DMS53 (cell line): ENCODE results near the gene NINL.
"Not testable (repeated sequence)": the region's sequence is repeated elsewhere in the genome, so short reads cannot be mapped to it uniquely, and the experiment has no call there.

ENCODE experiments used
- DNase-seq: peaks from one replicate; lab custom pipeline; 2025; lab: John Stamatoyannopoulos, UW

NINL gene

DNA sequence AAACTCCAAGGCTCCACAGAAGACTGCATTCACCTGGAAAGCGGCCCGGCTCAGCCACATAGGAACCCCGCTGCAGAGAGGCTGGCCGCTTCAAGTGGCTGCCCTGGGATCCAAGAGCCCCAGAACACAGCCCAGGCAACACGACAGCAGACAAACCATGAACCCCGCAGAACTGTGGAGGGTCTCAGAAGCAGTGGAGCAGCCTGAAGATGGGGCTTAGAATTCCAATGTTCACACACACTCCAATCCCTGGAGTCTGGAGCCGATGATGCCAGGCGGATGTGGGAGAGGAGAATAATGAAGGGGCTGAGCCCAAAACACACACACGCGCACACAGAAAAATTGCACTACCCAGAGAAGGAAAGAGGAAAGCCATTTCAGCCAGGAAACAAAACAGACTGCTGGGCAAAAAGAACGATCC is 52.4 kb downstream of the NINL start:
- DNase-seq, result no peak

GRCh38 chr20:25532015-25532751 is 53.1 kb downstream of the NINL start:
- DNase-seq, result no peak

DNA sequence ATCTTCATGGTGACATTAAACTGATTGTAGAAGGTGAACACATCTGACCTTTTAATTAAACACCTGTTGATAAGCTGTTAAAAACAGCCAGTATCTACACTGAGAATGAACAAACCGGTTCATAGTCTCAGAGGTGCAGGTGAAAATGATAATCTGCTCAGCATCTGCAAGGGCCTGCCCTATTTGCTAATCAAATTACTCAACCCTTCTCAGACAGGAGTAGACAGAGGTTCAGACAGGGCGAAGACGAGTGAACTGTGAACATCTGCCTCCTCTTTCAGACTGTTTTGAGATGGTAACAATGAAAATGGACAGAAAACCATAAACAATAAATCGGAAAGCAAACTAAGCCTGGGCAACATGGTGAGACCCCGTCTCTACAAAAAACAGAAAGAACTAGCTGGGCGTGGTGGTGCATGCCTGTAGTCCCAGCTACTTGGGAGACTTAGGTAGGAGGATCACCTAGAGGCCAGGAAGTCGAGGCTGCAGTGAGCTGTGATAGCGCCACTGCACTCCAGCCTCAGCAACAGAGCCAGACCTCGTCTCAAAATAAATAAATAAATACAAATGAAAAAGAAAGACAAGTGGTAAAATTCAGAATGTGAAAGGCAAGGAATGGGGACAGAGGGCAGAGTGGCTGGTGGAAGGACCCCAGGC is 55.9 kb downstream of the NINL start:
- no peak for DNase-seq

- DNase-seq, result no peak
Measured at GRCh38 chr20:25527949-25528348, 57.4 kb downstream of the NINL start.

DNA sequence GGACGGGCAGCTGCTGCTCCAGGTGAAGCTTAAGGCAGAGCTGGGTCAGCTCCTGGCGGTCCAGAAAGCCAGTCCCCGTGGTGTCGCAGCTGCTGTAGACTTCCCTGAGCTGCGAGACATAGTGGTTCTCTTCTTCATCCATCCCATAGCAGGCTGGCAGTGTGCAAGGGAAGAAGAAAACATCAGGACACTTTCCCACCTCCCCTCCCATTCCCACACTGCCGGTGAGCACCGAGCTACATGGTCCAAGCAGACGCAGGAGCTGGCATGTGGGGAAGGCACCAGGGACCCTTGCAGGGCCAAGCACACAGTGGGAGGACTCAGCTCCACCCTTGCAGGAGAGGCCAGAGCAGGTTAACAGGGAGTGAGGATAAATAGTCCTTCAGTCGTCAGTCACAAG is 58.9 kb downstream of the NINL start:
- no peak for DNase-seq

DNA sequence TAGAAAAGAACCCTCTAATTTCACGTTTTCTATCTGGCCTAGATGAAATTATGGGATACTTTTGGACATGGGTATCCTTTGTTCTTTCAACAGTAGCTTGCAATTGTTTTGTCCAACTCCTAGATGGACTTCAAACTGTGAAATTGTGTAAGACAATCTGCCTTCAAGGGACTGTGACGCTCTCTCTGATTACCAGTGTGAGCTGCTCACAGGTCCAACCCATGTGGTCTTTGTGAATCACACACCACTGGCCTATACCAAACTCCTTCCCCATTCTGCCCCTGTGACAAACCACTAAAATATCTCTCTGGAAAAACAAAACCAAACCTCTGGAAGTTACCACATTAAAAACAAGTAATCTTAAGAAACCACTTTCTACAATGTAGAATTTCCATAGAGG is 59.5 kb downstream of the NINL start:
- no peak for DNase-seq

GRCh38 chr20:25525295-25525694 is 60.0 kb downstream of the NINL start:
- DNase-seq, result no peak

DNA sequence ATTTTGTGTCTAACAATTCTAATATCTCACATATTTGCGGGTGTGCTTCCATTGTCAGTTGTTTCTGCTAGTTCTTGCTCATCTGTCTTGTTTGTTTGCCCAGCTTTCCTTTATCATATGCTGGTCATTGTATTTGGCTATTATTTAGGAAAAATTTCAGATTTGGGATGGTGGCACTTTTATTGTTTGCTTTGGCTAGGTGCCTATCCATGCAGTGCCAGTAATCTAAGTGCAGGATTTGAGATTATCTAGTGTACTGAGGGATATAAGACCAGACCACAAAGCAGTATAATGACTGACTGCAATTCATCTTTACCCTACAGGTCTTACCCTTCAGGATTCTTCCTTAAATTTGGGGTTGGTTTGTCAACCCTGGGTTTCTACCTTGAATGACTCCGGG is 63.9 kb downstream of the NINL start:
- no peak for DNase-seq

DNA sequence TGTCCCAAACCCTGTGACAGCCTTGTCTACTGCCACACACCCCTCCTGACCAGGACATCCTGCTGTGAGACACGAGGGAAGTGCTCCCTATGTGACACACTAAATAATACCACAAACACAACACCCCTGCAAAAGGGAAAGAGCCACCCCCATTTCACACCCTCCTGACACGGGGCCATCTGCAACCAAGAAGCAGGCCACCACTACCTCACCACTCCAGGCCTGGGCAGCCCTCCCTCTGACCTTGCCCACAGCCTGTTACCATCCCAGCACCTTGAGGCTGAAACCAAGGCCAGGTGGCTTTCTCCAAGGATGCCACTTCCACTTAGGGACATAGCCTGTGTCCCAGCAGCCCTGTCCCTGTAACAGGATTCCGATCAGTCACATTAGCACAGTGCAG is 68.2 kb downstream of the NINL start:
- DNase-seq, result no peak

DNA sequence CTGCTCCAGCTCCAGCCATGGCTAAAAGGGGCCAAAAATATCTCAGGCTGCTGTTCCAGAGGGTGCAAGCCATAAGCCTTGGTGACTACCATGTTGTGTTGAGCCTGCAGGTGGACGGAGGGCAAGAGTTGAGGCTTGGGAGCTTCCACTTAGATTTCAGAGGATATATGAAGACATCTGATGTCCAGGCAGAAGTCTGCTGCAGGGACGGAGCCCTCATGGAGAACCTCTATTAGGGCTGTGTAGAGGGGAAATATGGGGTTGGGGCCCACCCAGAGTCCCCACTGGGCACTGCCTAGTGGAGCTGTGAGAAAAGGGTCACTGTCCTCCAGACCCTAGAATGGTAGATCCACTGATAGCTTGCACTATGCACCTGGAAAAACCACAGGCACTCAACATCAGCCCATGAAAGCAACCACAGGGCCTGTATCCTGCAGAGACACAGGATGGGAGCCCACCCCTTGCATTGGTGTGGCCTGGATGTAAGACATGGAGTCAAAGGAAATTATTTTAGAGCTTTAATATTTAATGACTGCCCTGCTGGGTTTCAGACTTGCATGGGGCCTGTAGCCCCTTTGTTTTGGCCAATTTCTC is 70.5 kb downstream of the NINL start:
- DNase-seq, result peak; percentile 19

DNA sequence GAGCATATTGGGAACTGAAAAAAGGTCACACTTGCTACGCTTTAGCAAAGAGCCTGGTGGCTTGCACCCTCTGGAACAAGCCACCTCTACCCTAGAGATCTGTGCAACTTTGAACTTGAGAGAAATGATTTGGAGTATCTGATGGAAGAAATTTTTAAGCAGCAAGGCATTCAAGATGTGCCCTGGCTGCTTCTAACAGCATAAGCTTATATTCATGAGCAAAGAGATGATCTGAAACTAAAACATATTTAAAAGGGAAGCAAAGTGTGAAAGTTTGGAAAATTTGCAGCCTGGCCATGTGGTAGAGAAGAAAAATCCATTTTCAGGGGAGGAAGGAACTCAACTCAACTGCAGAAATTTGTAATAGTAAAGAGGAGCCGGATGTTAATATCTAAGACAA is 71.1 kb downstream of the NINL start:
- DNase-seq, result no peak

GRCh38 chr20:25512709-25513108 is 72.6 kb downstream of the NINL start:
- no peak for DNase-seq

GRCh38 chr20:25511183-25511582 is 74.1 kb downstream of the NINL start:
- no peak for DNase-seq

GRCh38 chr20:25510721-25511120 is 74.6 kb downstream of the NINL start:
- no peak for DNase-seq

GRCh38 chr20:25510202-25510601 is 75.1 kb downstream of the NINL start:
- no peak for DNase-seq

DNA sequence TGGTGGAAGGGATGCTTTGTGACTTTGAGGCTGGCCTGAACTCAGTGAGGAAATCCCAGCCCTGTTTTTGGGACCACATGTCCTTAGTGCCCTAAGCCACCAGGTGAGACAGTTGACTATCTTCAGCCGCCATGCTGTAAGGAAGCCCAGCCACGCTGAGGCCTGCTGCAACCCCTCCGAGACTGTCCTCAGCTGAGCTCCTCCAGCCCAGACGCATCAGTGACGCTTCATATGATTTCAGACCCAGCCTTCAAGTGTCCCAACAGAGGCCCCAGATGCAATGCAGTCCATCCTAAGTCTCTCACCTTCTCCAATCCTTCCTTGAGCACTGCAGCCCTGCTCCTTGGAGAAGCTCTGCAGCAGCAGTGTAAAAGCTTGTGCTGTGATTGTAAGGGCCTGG is 76.2 kb downstream of the NINL start:
- DNase-seq, result no peak

- peak; percentile 56 for DNase-seq
Measured at GRCh38 chr20:25508083-25508770, 77.1 kb downstream of the NINL start.

- DNase-seq, result no peak
Measured at GRCh38 chr20:25507385-25508082, 77.8 kb downstream of the NINL start.

GRCh38 chr20:25504366-25505135 is 80.8 kb downstream of the NINL start:
- DNase-seq, result no peak

DNA sequence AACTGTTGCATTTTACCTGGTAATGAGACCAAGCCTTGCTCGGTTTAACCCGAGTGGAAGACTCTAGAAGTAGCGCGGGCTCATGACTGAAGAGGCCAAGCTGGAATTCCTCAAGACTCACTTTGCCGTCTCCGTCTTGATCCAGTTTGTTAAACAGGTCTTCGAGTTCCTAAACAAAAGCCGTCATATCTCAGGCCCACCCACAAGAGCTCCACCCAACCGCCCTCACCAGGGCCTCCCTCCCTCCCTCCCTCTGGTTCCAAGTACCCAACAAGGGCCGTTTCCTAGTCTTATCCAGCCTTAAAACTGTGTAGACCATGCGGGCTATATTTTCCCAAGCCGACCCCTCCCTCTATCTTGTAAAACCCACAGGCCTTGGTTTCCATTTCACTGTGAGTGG is 81.4 kb downstream of the NINL start:
- no peak for DNase-seq

- DNase-seq, result not testable (repeated sequence)
Measured at GRCh38 chr20:25503051-25503639, 82.2 kb downstream of the NINL start.
